MM.1S (cell line): ENCODE data around the gene NUDC.

Source experiments
- EZH2 ChIP-seq: fragments of 300-600 bp; sonication (generic); optimal IDR thresholded peaks from 2 replicates; pipeline ENCODE3; 2017; ENCODE audit warnings: low read depth, mild to moderate bottlenecking, antibody characterized with exemption, low read length, mixed read lengths
- EZH2phosphoT487 ChIP-seq: fragments of 300-600 bp; sonication (generic); IDR thresholded peaks from 2 replicates; pipeline ENCODE4 v1.6.1; 2018; ENCODE audit warnings: antibody characterized with exemption, low read length
- TF ChIP-seq, protein P1 (sequence below): fragments of 300-600 bp; sonication (generic); IDR thresholded peaks from 2 replicates; pipeline ENCODE4 v1.5.1; 2016; ENCODE audit warnings: antibody characterized with exemption, low read length, mixed read lengths

DNA sequence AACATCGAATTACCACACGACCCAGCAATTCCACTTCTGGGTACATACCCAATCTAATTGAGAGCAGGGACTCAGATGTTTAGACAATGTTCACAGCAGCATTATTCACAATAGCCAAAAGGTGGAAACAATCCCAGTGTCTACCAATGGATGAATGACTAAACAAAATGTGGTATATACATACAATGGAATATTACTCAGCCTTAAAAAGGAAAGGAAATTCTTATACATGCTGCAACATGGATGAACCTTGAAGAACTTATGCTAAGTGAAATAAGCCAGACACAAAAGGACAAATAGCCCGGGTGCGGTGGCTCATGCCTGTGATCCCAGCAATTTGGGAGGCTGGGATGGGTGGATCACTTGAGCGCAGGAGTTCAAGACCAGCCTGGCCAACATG is 31.8 kb downstream of the NUDC start:
- TF ChIP-seq EZH2 (no peak), EZH2phosphoT487 (no peak)
- TF ChIP-seq, protein P1, sequence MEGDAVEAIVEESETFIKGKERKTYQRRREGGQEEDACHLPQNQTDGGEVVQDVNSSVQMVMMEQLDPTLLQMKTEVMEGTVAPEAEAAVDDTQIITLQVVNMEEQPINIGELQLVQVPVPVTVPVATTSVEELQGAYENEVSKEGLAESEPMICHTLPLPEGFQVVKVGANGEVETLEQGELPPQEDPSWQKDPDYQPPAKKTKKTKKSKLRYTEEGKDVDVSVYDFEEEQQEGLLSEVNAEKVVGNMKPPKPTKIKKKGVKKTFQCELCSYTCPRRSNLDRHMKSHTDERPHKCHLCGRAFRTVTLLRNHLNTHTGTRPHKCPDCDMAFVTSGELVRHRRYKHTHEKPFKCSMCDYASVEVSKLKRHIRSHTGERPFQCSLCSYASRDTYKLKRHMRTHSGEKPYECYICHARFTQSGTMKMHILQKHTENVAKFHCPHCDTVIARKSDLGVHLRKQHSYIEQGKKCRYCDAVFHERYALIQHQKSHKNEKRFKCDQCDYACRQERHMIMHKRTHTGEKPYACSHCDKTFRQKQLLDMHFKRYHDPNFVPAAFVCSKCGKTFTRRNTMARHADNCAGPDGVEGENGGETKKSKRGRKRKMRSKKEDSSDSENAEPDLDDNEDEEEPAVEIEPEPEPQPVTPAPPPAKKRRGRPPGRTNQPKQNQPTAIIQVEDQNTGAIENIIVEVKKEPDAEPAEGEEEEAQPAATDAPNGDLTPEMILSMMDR, result no peak
